ENCODE data around the gene MESP2.

Gene MESP2

DNA sequence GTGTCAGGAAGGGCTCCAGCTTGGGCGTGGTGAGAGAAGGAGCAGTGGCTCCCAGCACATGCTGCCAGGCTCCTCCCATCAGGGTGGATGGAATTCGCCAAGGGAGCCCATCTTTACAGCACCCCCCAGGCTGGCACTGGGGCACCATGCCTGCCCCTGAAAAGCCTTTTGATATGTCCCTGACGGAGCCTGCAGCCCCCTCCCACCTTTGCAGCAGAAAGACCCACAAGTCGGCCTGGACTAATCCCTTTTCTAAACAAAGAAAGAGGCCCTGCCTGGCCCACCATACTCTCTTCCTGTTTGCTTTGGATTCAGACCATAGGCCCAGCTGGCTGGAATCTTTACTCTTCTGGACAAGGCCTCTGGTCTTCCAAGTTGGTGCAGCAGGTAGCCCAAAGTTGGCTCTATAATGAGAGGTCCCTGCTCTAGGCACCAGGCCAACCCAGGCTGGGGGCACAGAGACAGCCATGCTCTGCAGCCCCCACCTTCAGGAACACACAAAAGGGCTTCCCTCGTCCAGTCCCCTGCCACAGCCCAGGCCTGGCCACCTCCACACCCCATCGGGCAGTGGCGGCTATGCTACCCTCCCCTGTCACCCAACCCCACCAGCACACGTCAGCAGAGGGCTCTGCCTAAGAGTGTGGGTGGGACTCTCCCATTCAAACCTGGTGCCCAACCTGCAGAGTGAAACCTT is 33.1 kb downstream of the MESP2 start:
- no peak for TF ChIP-seq ZNF384 (IDR thresholded peaks at IDR 0.05)
- CTCF ChIA-PET = no interaction called here
- no peak for DNase-seq (ENCODE audit: extremely low spot score)
- POLR2A ChIA-PET = no interaction called here

DNA sequence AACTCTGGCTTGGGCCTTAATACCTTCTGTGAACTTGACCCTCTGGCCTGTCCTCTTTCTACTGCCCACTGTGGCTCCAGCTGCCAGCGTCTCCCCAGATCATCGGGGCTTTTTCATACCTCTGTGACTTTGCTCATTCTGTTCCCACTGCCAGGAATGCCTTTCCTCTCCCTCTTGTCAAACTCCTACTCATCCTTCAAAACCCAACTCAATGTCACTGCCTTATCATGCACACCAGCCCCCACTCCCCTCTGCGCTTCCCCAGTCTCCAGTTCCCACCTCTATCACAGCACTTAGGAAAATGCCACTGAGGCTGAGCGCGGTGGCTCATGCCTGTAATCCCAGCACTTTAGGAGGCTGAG is 33.6 kb downstream of the MESP2 start:
- CTCF ChIA-PET = no interaction called here
- no peak for TF ChIP-seq FOXK2 (IDR thresholded peaks at IDR 0.05)
- no peak for TF ChIP-seq LEF1 (IDR thresholded peaks at IDR 0.05; ENCODE audit: borderline replicate concordance)
- TF ChIP-seq NFRKB (IDR thresholded peaks at IDR 0.05) = no peak
- TF ChIP-seq SUZ12 (IDR thresholded peaks at IDR 0.05) = no peak
- no peak for TF ChIP-seq FOXM1 (IDR thresholded peaks at IDR 0.05; ENCODE audit: borderline replicate concordance)
- DNase-seq (ENCODE audit: extremely low spot score) = no peak
- POLR2A ChIA-PET = no interaction called here

DNA sequence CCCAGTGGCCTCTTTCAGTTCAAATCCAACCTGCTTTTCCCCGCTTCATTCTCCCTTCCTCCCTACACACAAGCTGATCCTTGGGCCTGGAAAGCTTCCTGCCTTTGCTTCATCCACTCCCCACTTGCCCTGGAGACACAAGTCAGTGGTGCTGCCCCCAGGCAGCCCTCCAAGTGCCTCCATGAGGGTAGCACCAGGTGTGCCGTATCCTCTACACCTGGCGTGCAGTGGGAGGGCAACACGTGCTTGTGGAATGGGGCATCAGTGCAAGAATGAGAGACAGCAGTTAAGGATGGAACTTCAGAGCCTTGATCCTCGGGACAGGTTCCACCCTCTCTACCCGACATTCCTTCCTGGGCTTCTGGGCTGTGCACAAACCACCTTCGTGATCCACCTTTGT is 34.7 kb downstream of the MESP2 start:
- POLR2A ChIA-PET = no interaction called here

DNA sequence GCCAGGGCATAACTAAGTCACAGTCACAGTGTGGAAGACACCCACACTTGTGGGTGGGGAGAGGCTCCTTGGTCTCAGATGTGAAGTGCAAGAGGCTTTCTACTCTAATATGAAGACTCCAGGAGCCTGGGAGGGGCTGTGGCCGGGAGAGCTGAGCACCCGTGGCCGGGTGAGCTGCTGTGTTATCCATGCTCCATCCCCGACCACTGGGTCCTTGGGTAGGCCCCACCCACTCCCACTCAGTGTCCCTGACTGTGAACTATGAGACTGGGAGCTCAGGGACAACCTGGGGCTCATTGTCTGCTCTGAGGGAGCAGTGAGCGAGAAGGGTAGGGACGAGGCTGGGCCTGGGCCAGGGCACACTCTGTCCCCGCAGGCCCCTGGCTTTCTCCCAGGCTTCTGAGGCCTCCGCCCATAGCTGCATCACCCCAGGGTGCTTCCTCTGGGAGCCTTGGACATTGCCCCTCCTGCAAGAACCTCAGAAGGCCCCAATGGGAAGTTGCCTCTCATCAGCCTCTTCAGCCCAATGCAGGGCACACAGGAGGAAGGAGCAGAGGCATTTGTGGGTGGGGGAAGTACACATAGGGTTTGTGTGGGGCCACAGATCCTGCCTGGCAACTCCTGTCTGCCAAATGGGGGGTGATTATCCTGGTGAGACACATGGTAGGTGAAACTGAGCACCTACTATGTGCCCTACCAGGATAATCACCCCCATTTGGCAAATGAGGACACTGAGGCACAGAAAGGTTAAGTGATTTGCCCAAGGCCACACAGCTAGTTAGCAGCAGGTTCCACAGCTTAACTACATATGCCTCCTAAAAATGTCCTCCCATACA is 36.1 kb downstream of the MESP2 start:
- no peak for DNase-seq (ENCODE audit: extremely low spot score)
- POLR2A ChIA-PET = no interaction called here

More for the DNA sequence above, 34.7 kb downstream of the MESP2 start:
- DNase-seq (ENCODE audit: extremely low spot score) = no peak
- TF ChIP-seq SP1 (IDR thresholded peaks at IDR 0.05) (no peak), TARDBP (IDR thresholded peaks at IDR 0.05) (no peak), SUZ12 (IDR thresholded peaks at IDR 0.05) (no peak), LEF1 (IDR thresholded peaks at IDR 0.05; ENCODE audit: borderline replicate concordance) (no peak), BHLHE40 (IDR thresholded peaks at IDR 0.05; ENCODE audit: borderline replicate concordance) (no peak), ZNF384 (IDR thresholded peaks at IDR 0.05) (no peak), ELF4 (IDR thresholded peaks at IDR 0.05) (no peak), CTBP1 (IDR thresholded peaks at IDR 0.05; ENCODE audit: borderline replicate concordance) (no peak), L3MBTL2 (conservative IDR thresholded peaks at IDR 0.05) (no peak), HDGF (IDR thresholded peaks at IDR 0.05; ENCODE audit: borderline replicate concordance) (no peak), NFRKB (IDR thresholded peaks at IDR 0.05) (no peak), FOXK2 (IDR thresholded peaks at IDR 0.05) (no peak), FOXM1 (IDR thresholded peaks at IDR 0.05; ENCODE audit: borderline replicate concordance) (no peak)
- TF ChIP-seq, protein P1, sequence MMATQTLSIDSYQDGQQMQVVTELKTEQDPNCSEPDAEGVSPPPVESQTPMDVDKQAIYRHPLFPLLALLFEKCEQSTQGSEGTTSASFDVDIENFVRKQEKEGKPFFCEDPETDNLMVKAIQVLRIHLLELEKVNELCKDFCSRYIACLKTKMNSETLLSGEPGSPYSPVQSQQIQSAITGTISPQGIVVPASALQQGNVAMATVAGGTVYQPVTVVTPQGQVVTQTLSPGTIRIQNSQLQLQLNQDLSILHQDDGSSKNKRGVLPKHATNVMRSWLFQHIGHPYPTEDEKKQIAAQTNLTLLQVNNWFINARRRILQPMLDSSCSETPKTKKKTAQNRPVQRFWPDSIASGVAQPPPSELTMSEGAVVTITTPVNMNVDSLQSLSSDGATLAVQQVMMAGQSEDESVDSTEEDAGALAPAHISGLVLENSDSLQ (IDR thresholded peaks at IDR 0.05) = no peak
- CTCF ChIA-PET = no interaction called here

DNA sequence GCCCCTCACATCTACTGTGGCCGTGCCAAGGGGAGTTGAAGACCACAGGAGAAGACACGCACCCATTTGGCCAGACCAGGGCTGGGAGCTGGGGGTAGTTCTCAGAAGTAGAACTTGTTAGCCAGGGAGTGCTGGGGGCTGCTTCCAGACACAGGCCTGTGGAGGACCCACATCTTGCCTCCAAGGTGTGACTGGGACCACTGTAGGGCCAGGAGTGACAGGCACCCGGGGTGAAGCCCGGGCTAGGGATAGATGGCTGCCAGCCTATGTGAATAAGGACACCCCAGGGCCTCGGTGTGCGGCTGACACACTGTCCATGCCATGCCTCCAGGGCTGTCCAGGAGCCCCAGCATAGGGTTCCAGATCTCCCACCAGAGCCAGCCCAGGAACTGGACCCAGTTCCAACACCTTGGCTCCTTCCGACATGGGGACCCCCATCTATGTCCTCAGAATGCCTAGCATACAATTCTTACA is 36.8 kb downstream of the MESP2 start:
- CTCF ChIA-PET = no interaction called here
- POLR2A ChIA-PET = no interaction called here
- no peak for DNase-seq (ENCODE audit: extremely low spot score)
- TF ChIP-seq ELF4 (IDR thresholded peaks at IDR 0.05) = no peak
- TF ChIP-seq, protein P1 (IDR thresholded peaks at IDR 0.05) = no peak
- no peak for TF ChIP-seq ARNT (IDR thresholded peaks at IDR 0.05)
- no peak for TF ChIP-seq FOXA1 (IDR thresholded peaks at IDR 0.05)
- no peak for TF ChIP-seq TARDBP (IDR thresholded peaks at IDR 0.05)
- no peak for TF ChIP-seq FOXK2 (IDR thresholded peaks at IDR 0.05)
- no peak for TF ChIP-seq FOXM1 (IDR thresholded peaks at IDR 0.05; ENCODE audit: borderline replicate concordance)
- TF ChIP-seq SP1 (IDR thresholded peaks at IDR 0.05) = no peak
- no peak for TF ChIP-seq BHLHE40 (IDR thresholded peaks at IDR 0.05; ENCODE audit: borderline replicate concordance)
- TF ChIP-seq LEF1 (IDR thresholded peaks at IDR 0.05; ENCODE audit: borderline replicate concordance) = no peak
- TF ChIP-seq HDGF (IDR thresholded peaks at IDR 0.05; ENCODE audit: borderline replicate concordance) = no peak
- TF ChIP-seq L3MBTL2 (conservative IDR thresholded peaks at IDR 0.05) = no peak
- TF ChIP-seq CTBP1 (IDR thresholded peaks at IDR 0.05; ENCODE audit: borderline replicate concordance) = no peak
- no peak for TF ChIP-seq ZNF384 (IDR thresholded peaks at IDR 0.05)
- no peak for TF ChIP-seq SUZ12 (IDR thresholded peaks at IDR 0.05)
- TF ChIP-seq NFRKB (IDR thresholded peaks at IDR 0.05) = no peak

More for the DNA sequence above, 36.1 kb downstream of the MESP2 start:
- CTCF ChIA-PET = no interaction called here
- TF ChIP-seq SP1 (IDR thresholded peaks at IDR 0.05) (no peak), FOXK2 (IDR thresholded peaks at IDR 0.05) (no peak), L3MBTL2 (conservative IDR thresholded peaks at IDR 0.05) (no peak), ARNT (IDR thresholded peaks at IDR 0.05) (no peak), FOXA1 (IDR thresholded peaks at IDR 0.05) (no peak), ZNF384 (IDR thresholded peaks at IDR 0.05) (no peak), SUZ12 (IDR thresholded peaks at IDR 0.05) (no peak), FOXM1 (IDR thresholded peaks at IDR 0.05; ENCODE audit: borderline replicate concordance) (no peak), TARDBP (IDR thresholded peaks at IDR 0.05) (no peak), HDGF (IDR thresholded peaks at IDR 0.05; ENCODE audit: borderline replicate concordance) (no peak), LEF1 (IDR thresholded peaks at IDR 0.05; ENCODE audit: borderline replicate concordance) (no peak), ELF4 (IDR thresholded peaks at IDR 0.05) (no peak), NFRKB (IDR thresholded peaks at IDR 0.05) (no peak), BHLHE40 (IDR thresholded peaks at IDR 0.05; ENCODE audit: borderline replicate concordance) (no peak), CTBP1 (IDR thresholded peaks at IDR 0.05; ENCODE audit: borderline replicate concordance) (no peak)
- TF ChIP-seq, protein P1 (IDR thresholded peaks at IDR 0.05) = no peak

All from HEK293T (cell line).